ENCODE results near the gene ZNF775.

- TF ChIP-seq EZH2 (IDR thresholded peaks at IDR 0.05; ENCODE audit: insufficient read depth, poor library complexity, severe bottlenecking) (no peak), EZH2phosphoT487 (IDR thresholded peaks at IDR 0.05; ENCODE audit: insufficient read depth, low read depth) (no peak)
These were observed 33.7 kb downstream of the ZNF775 start for GRCh38 chr7:150412518-150413488.
